Fibroblast of mammary gland (primary cell): ENCODE measurements around the gene PCDHA1.
A peak's percentile ranks its signal among the peaks of the same experiment; 100 is the strongest.

ENCODE experiments used
- DNase-seq: peaks from one replicate; pipeline ENCODE4 v3.0.0-alpha.2; 2010; ENCODE audit warnings: low read depth
- H3K4me3 ChIP-seq: 2 replicates; pipeline ENCODE4 v1.5.1; 2011; ENCODE audit warnings: low read depth, mild to moderate bottlenecking, low read length, moderate library complexity; ENCODE audit not compliant: control insufficient read depth
- CTCF ChIP-seq: conservative IDR thresholded peaks from 2 replicates; pipeline ENCODE4 v1.5.1; 2011; ENCODE audit warnings: low read depth, low read length, inconsistent platforms; ENCODE audit not compliant: control insufficient read depth, insufficient read depth

PCDHA1 gene

GRCh38 chr5:140855772-140856674 lies 70.1 kb downstream of the PCDHA1 start, which contains the start of gene PCDHA10:
Gene PCDHA10, plus strand, starts transcription at chr5:140855897. Its CDS starts 152 bp downstream, at chr5:140856049.
- peak; percentile 20 for DNase-seq
- TF ChIP-seq CTCF = peak; percentile 8
- no peak within 1 kb of the TSS for H3K4me3 ChIP-seq

GRCh38 chr5:140857177-140857986 lies 71.4 kb downstream of the PCDHA1 start:
- H3K4me3 ChIP-seq = no peak overlapping the region
- no peak for DNase-seq
- TF ChIP-seq CTCF = no peak

GRCh38 chr5:140857987-140858240 lies 72.0 kb downstream of the PCDHA1 start:
- H3K4me3 ChIP-seq = no peak overlapping the region
- no peak for DNase-seq
- TF ChIP-seq CTCF = no peak

- no peak for DNase-seq
- H3K4me3 ChIP-seq = no peak overlapping the region
- TF ChIP-seq CTCF = no peak
Observed at GRCh38 chr5:140862441-140863295, 76.7 kb downstream of the PCDHA1 start.

GRCh38 chr5:140868721-140869554 lies 83.0 kb downstream of the PCDHA1 start, which contains the start of gene PCDHA11:
Gene PCDHA11, plus strand, starts transcription at chr5:140868957. Its CDS starts 147 bp downstream, at chr5:140869104.
- peak; percentile 12 for DNase-seq
- no peak within 1 kb of the TSS for H3K4me3 ChIP-seq
- peak; percentile 30 for TF ChIP-seq CTCF
